T47D (cell line): ENCODE results near the gene CDKN2B.

Experiments
- DNase-seq, 2 experiments: peaks; one replicate each; pipeline versions ENCODE4 v3.0.0 to v3.0.0-alpha.2; 2011 to 2012; ENCODE audit warnings: low read depth in 1 of 2, low spot score in 1 of 2
- JUND ChIP-seq: IDR thresholded peaks from 2 replicates; pipeline ENCODE4 v1.6.1; 2012; ENCODE audit warnings: low read depth
- in situ Hi-C: cut with HindIII; loops from 2 replicates; pipeline ENCODE4 v1.10.0; 2016; ENCODE audit warnings: low sequenced_read_pairs, low pct_unique_long_range_greater_than_20kb

The CDKN2B gene

GRCh38 chr9:21983561-21983935 is 25.6 kb downstream of the CDKN2B start:
- DNase-seq = no peak
- TF ChIP-seq JUND = no peak
- in situ Hi-C loops = no loop called here

- no peak for DNase-seq
- no peak for TF ChIP-seq JUND
- in situ Hi-C loops = no loop called here
These were observed 26.1 kb downstream of the CDKN2B start for GRCh38 chr9:21982861-21983560.

- in situ Hi-C loops = no loop called here
- no peak for TF ChIP-seq JUND
- DNase-seq = no peak
These were observed 26.7 kb downstream of the CDKN2B start for GRCh38 chr9:21982391-21982790.

GRCh38 chr9:21976334-21976875 is 32.7 kb downstream of the CDKN2B start:
- TF ChIP-seq JUND = no peak
- in situ Hi-C loops = no loop called here

GRCh38 chr9:21974722-21975409 is 34.2 kb downstream of the CDKN2B start:
- no peak for TF ChIP-seq JUND
- in situ Hi-C loops = no loop called here
- DNase-seq = no peak

More at GRCh38 chr9:21976334-21976875, 32.7 kb downstream of the CDKN2B start:
- no peak for DNase-seq

- DNase-seq = no peak
These were observed 34.8 kb downstream of the CDKN2B start for GRCh38 chr9:21974343-21974721.

GRCh38 chr9:21972361-21972760 is 36.7 kb downstream of the CDKN2B start:
- in situ Hi-C loops = no loop called here
- TF ChIP-seq JUND = no peak

More at GRCh38 chr9:21974343-21974721, 34.8 kb downstream of the CDKN2B start:
- no peak for TF ChIP-seq JUND
- in situ Hi-C loops = no loop called here

GRCh38 chr9:21970800-21971640 is 38.1 kb downstream of the CDKN2B start:
- no peak for TF ChIP-seq JUND
- DNase-seq = no peak
- in situ Hi-C loops = no loop called here

More at GRCh38 chr9:21972361-21972760, 36.7 kb downstream of the CDKN2B start:
- DNase-seq = no peak

- no peak for DNase-seq
- TF ChIP-seq JUND = no peak
- in situ Hi-C loops = no loop called here
These were observed 38.9 kb downstream of the CDKN2B start for GRCh38 chr9:21969951-21970799.

- in situ Hi-C loops = no loop called here
- no peak for DNase-seq
- TF ChIP-seq JUND = no peak
These were observed 39.8 kb downstream of the CDKN2B start for GRCh38 chr9:21969011-21969940.
